OCI-M1 (cell line): ENCODE data around the gene DICER1.

Experiments used
- DNase-seq: peaks from one replicate; lab custom pipeline; 2025; lab: John Stamatoyannopoulos, UW

DICER1 gene

GRCh38 chr14:95059126-95059525, 98.2 kb downstream of the DICER1 start:
- peak; percentile 41 for DNase-seq

GRCh38 chr14:95058491-95058890, 98.8 kb downstream of the DICER1 start:
- no peak for DNase-seq

GRCh38 chr14:95057851-95058250, 99.5 kb downstream of the DICER1 start:
- no peak for DNase-seq

- no peak for DNase-seq
These were observed 100.2 kb downstream of the DICER1 start for GRCh38 chr14:95057147-95057546.

GRCh38 chr14:95056476-95056875, 100.9 kb downstream of the DICER1 start:
- DNase-seq: no peak

GRCh38 chr14:95055318-95055717, 102.0 kb downstream of the DICER1 start:
- DNase-seq: no peak

- DNase-seq: no peak
These were observed 102.7 kb downstream of the DICER1 start for GRCh38 chr14:95054346-95055280.

- DNase-seq: no peak
These were observed 105.2 kb downstream of the DICER1 start for GRCh38 chr14:95052016-95052585.

GRCh38 chr14:95049952-95050351, 107.4 kb downstream of the DICER1 start:
- no peak for DNase-seq

- DNase-seq: no peak
These were observed 108.5 kb downstream of the DICER1 start for GRCh38 chr14:95048771-95049312.

- DNase-seq: no peak
These were observed 109.6 kb downstream of the DICER1 start for GRCh38 chr14:95047754-95048153.

GRCh38 chr14:95046711-95047681, 110.3 kb downstream of the DICER1 start:
- no peak for DNase-seq

GRCh38 chr14:95045836-95046430, 111.4 kb downstream of the DICER1 start:
- DNase-seq: no peak

- DNase-seq: no peak
These were observed 112.1 kb downstream of the DICER1 start for GRCh38 chr14:95045106-95045701.

GRCh38 chr14:95044463-95045105, 112.7 kb downstream of the DICER1 start:
- no peak for DNase-seq

GRCh38 chr14:95043732-95044462, 113.4 kb downstream of the DICER1 start:
- peak; percentile 11 for DNase-seq

- no peak for DNase-seq
These were observed 114.0 kb downstream of the DICER1 start for GRCh38 chr14:95043314-95043713.

- DNase-seq: no peak
These were observed 115.8 kb downstream of the DICER1 start for GRCh38 chr14:95041477-95042020.

GRCh38 chr14:95040708-95041476, 116.4 kb downstream of the DICER1 start:
- no peak for DNase-seq
